NCI-H1092 (cell line): ENCODE results near the gene HTR1D.
"Not testable (repeated sequence)": the region's sequence is repeated elsewhere in the genome, so short reads cannot be mapped to it uniquely, and the experiment has no call there.

Experiments used
- DNase-seq: peaks from one replicate; lab custom pipeline; 2025; lab: John Stamatoyannopoulos, UW

HTR1D gene

GRCh38 chr1:23217421-23218115 is at the start of gene HTR1D:
TSS of gene HTR1D (minus strand) at chr1:23217502. CDS start at chr1:23194219, 23,283 bp downstream.
- DNase-seq, result no peak

GRCh38 chr1:23263380-23263887 is 46.1 kb upstream of the HTR1D start:
- no peak for DNase-seq

GRCh38 chr1:23258082-23258481 is 40.8 kb upstream of the HTR1D start:
- DNase-seq, result not testable (repeated sequence)

GRCh38 chr1:23257371-23257770 is 40.1 kb upstream of the HTR1D start:
- DNase-seq, result not testable (repeated sequence)

- DNase-seq, result no peak
These were observed 37.3 kb upstream of the HTR1D start for GRCh38 chr1:23254584-23254983.

GRCh38 chr1:23251812-23252211 is 34.5 kb upstream of the HTR1D start:
- DNase-seq, result no peak

- no peak for DNase-seq
These were observed 32.6 kb upstream of the HTR1D start for GRCh38 chr1:23249787-23250454.

GRCh38 chr1:23247276-23247675 is 30.0 kb upstream of the HTR1D start:
- no peak for DNase-seq

GRCh38 chr1:23246274-23246673 is 29.0 kb upstream of the HTR1D start:
- no peak for DNase-seq

- DNase-seq, result no peak
These were observed 27.0 kb upstream of the HTR1D start for GRCh38 chr1:23244256-23244761.

GRCh38 chr1:23242414-23242813 is 25.1 kb upstream of the HTR1D start:
- DNase-seq, result no peak

GRCh38 chr1:23239638-23240295 is 22.5 kb upstream of the HTR1D start:
- DNase-seq, result no peak

- DNase-seq, result no peak
These were observed 21.3 kb upstream of the HTR1D start for GRCh38 chr1:23238565-23238964.

- DNase-seq, result no peak
These were observed 20.2 kb upstream of the HTR1D start for GRCh38 chr1:23237508-23237907.

GRCh38 chr1:23227806-23228205 is 10.5 kb upstream of the HTR1D start:
- DNase-seq, result no peak

GRCh38 chr1:23224739-23225648 is 7.7 kb upstream of the HTR1D start:
- no peak for DNase-seq

GRCh38 chr1:23223963-23224362 is 6.7 kb upstream of the HTR1D start:
- DNase-seq, result not testable (repeated sequence)

GRCh38 chr1:23223490-23223951 is 6.2 kb upstream of the HTR1D start:
- not testable (repeated sequence) for DNase-seq

GRCh38 chr1:23222742-23223141 is 5.4 kb upstream of the HTR1D start:
- no peak for DNase-seq

- DNase-seq, result no peak
These were observed 5.0 kb upstream of the HTR1D start for GRCh38 chr1:23222331-23222730.

- no peak for DNase-seq
These were observed 3.8 kb upstream of the HTR1D start for GRCh38 chr1:23221107-23221506.
